HCT116 (cell line): ENCODE results near the gene UAP1L1.

Source experiments
- CTCF ChIP-seq, 3 experiments: fragments of 200-600 bp in 1 of 3; sonication (generic) in 1 of 3; IDR thresholded peaks in 2 of 3; conservative IDR thresholded peaks in 1 of 3; 2 replicates each; pipeline ENCODE4 v1.5.1; 2012 to 2017; ENCODE audit warnings: low read depth in 2 of 3, low read length in 2 of 3, antibody characterized with exemption in 1 of 3, borderline replicate concordance in 1 of 3, control low read depth in 1 of 3, mild to moderate bottlenecking in 1 of 3, mixed read lengths in 1 of 3, mixed run types in 1 of 3, moderate library complexity in 1 of 3; ENCODE audit not compliant: insufficient read depth in 1 of 3
- ELF1 ChIP-seq: IDR thresholded peaks from 2 replicates; pipeline ENCODE4 v1.6.1; 2012; ENCODE audit warnings: low read depth, borderline replicate concordance
- EZH2 ChIP-seq: fragments of 200-600 bp; sonication (generic); IDR thresholded peaks from 2 replicates; pipeline ENCODE4 v1.6.1; 2017; ENCODE audit warnings: antibody characterized with exemption, mixed run types
- JUND ChIP-seq: IDR thresholded peaks from 2 replicates; pipeline ENCODE4 v1.6.1; 2012
- MAX ChIP-seq: IDR thresholded peaks from 2 replicates; pipeline ENCODE4 v1.6.1; 2012
- POLR2A ChIP-seq: IDR thresholded peaks from 2 replicates; pipeline ENCODE4 v1.7.0; 2011; ENCODE audit warnings: borderline replicate concordance; ENCODE audit not compliant: insufficient read depth, insufficient read length; ENCODE audit errors: extremely low read depth
- POLR2AphosphoS5 ChIP-seq: IDR thresholded peaks from 2 replicates; pipeline ENCODE4 v1.6.1; 2011; ENCODE audit warnings: mild to moderate bottlenecking, low read depth, low read length, moderate library complexity
- RAD21 ChIP-seq: IDR thresholded peaks from 2 replicates; pipeline ENCODE4 v1.6.1; 2012; ENCODE audit warnings: low read depth, mild to moderate bottlenecking
- REST ChIP-seq: IDR thresholded peaks from 2 replicates; pipeline ENCODE4 v1.6.1; 2012; ENCODE audit warnings: low read depth
- SRF ChIP-seq: IDR thresholded peaks from 2 replicates; pipeline ENCODE4 v1.6.1; 2012; ENCODE audit warnings: low read depth
- YY1 ChIP-seq: IDR thresholded peaks from 2 replicates; pipeline ENCODE4 v1.6.1; 2011; ENCODE audit warnings: low read length, low read depth, moderate library complexity, mild to moderate bottlenecking; ENCODE audit not compliant: insufficient replicate concordance; ENCODE audit errors: extremely low read depth
- ZNF274 ChIP-seq: fragments of 200-500 bp; sonication (Bioruptor generic); IDR thresholded peaks from 2 replicates; pipeline ENCODE4 v1.6.1; 2014; ENCODE audit warnings: mild to moderate bottlenecking, low read depth, low read length, inconsistent platforms

- TF ChIP-seq EZH2 (no peak), POLR2AphosphoS5 (no peak), REST (no peak), ELF1 (no peak), JUND (no peak), YY1 (no peak), CTCF (IDR thresholded peaks at IDR 0.05 in 2 of 3, conservative IDR thresholded peaks at IDR 0.05 in 1 of 3; ENCODE audit: borderline replicate concordance in 1 of 3, insufficient read depth in 1 of 3, low read depth in 2 of 3, low read length in 2 of 3) (no peak), SRF (no peak), POLR2A (no peak), MAX (no peak), ZNF274 (no peak), RAD21 (no peak)
Measured at GRCh38 chr9:137115394-137116026, 38.2 kb downstream of the UAP1L1 start.
